ENCODE results near the gene SCT.

Gene SCT

GRCh38 chr11:615504-616319 lies 11.3 kb downstream of the SCT start, which contains the start of gene IRF7:
IRF7 (minus strand) TSS chr11:615950; CDS start chr11:615364, 586 bp downstream.
- no peak for TF ChIP-seq FOXP2 (optimal IDR thresholded peaks at IDR 0.05; ENCODE audit: control extremely low read depth, extremely low read length, insufficient read depth)
- peak; percentile 58; the same call in 1 of the 2 replicates for TF ChIP-seq POLR2AphosphoS5 (IDR thresholded peaks at IDR 0.05; ENCODE audit: borderline replicate concordance, low read depth, low read length)
- no peak for TF ChIP-seq EZH2 (IDR thresholded peaks at IDR 0.05)
- H3K27ac ChIP-seq: peak within 1 kb of the TSS; percentile 31; the same call in 1 of the 2 replicates
- peak within 1 kb of the TSS; percentile 65 for H3K9ac ChIP-seq (ENCODE audit: insufficient read length)

GRCh38 chr11:614623-615503 lies 12.1 kb downstream of the SCT start:
- no peak overlapping the region for H3K27ac ChIP-seq
- DNase-seq (ENCODE audit: low read depth, low spot score): no peak
- peak overlapping the region; percentile 65 for H3K9ac ChIP-seq (ENCODE audit: insufficient read length)
- no peaks in the 10 kb centered on the region for H3K9me3 ChIP-seq (ENCODE audit: low read depth, low read length)
- peaks cover 22% of the 10 kb centered on the region; the same call in 1 of the 2 replicates for H3K36me3 ChIP-seq (ENCODE audit: insufficient read depth, low read length)
- peak overlapping the region; percentile 79 for H3K4me3 ChIP-seq
- no peak for TF ChIP-seq FOXP2 (optimal IDR thresholded peaks at IDR 0.05; ENCODE audit: control extremely low read depth, extremely low read length, insufficient read depth)
- no peak for TF ChIP-seq EZH2 (IDR thresholded peaks at IDR 0.05)
- no peak for TF ChIP-seq POLR2AphosphoS5 (IDR thresholded peaks at IDR 0.05; ENCODE audit: borderline replicate concordance, low read depth, low read length)

More at GRCh38 chr11:615504-616319, 11.3 kb downstream of the SCT start, which contains the start of gene IRF7:
- DNase-seq (ENCODE audit: low read depth, low spot score): no peak
- Histone ChIP-seq H3K4me3 (peak within 1 kb of the TSS; percentile 79), H3K9me3 (ENCODE audit: low read depth, low read length) (no peaks in the 10 kb centered on the region), H3K36me3 (ENCODE audit: insufficient read depth, low read length) (peaks cover 16% of the 10 kb centered on the region; the same call in 1 of the 2 replicates)

- no peak overlapping the region for H3K27ac ChIP-seq
- peaks cover 28% of the 10 kb centered on the region; the same call in 1 of the 2 replicates for H3K36me3 ChIP-seq (ENCODE audit: insufficient read depth, low read length)
- H3K4me3 ChIP-seq: no peak overlapping the region
- H3K9ac ChIP-seq (ENCODE audit: insufficient read length): no peak overlapping the region
- no peaks in the 10 kb centered on the region for H3K9me3 ChIP-seq (ENCODE audit: low read depth, low read length)
- no peak for DNase-seq (ENCODE audit: low read depth, low spot score)
- TF ChIP-seq FOXP2 (optimal IDR thresholded peaks at IDR 0.05; ENCODE audit: control extremely low read depth, extremely low read length, insufficient read depth) (no peak), POLR2AphosphoS5 (IDR thresholded peaks at IDR 0.05; ENCODE audit: borderline replicate concordance, low read depth, low read length) (no peak), EZH2 (IDR thresholded peaks at IDR 0.05) (no peak)
These were observed 12.9 kb downstream of the SCT start for GRCh38 chr11:614021-614622.

- H3K36me3 ChIP-seq (ENCODE audit: insufficient read depth, low read length): peaks cover 35% of the 10 kb centered on the region; the same call in 1 of the 2 replicates
- no peak for TF ChIP-seq POLR2AphosphoS5 (IDR thresholded peaks at IDR 0.05; ENCODE audit: borderline replicate concordance, low read depth, low read length)
- TF ChIP-seq FOXP2 (optimal IDR thresholded peaks at IDR 0.05; ENCODE audit: control extremely low read depth, extremely low read length, insufficient read depth): no peak
- no peak for TF ChIP-seq EZH2 (IDR thresholded peaks at IDR 0.05)
- no peaks in the 10 kb centered on the region for H3K9me3 ChIP-seq (ENCODE audit: low read depth, low read length)
- DNase-seq (ENCODE audit: low read depth, low spot score): no peak
- no peak overlapping the region for H3K9ac ChIP-seq (ENCODE audit: insufficient read length)
- no peak overlapping the region for H3K4me3 ChIP-seq
- H3K27ac ChIP-seq: no peak overlapping the region
These were observed 13.5 kb downstream of the SCT start for GRCh38 chr11:613369-613968.

GRCh38 chr11:612961-613300 lies 14.1 kb downstream of the SCT start:
- no peak overlapping the region for H3K27ac ChIP-seq
- peaks cover 40% of the 10 kb centered on the region; the same call in 1 of the 2 replicates for H3K36me3 ChIP-seq (ENCODE audit: insufficient read depth, low read length)
- no peak for DNase-seq (ENCODE audit: low read depth, low spot score)
- TF ChIP-seq EZH2 (IDR thresholded peaks at IDR 0.05) (no peak), FOXP2 (optimal IDR thresholded peaks at IDR 0.05; ENCODE audit: control extremely low read depth, extremely low read length, insufficient read depth) (no peak), POLR2AphosphoS5 (IDR thresholded peaks at IDR 0.05; ENCODE audit: borderline replicate concordance, low read depth, low read length) (no peak)
- H3K9ac ChIP-seq (ENCODE audit: insufficient read length): no peak overlapping the region
- no peaks in the 10 kb centered on the region for H3K9me3 ChIP-seq (ENCODE audit: low read depth, low read length)
- no peak overlapping the region for H3K4me3 ChIP-seq

- no peak for TF ChIP-seq EZH2 (IDR thresholded peaks at IDR 0.05)
- TF ChIP-seq FOXP2 (optimal IDR thresholded peaks at IDR 0.05; ENCODE audit: control extremely low read depth, extremely low read length, insufficient read depth): no peak
- TF ChIP-seq POLR2AphosphoS5 (IDR thresholded peaks at IDR 0.05; ENCODE audit: borderline replicate concordance, low read depth, low read length): no peak
- H3K27ac ChIP-seq: no peak overlapping the region
- H3K4me3 ChIP-seq: no peak overlapping the region
- H3K9me3 ChIP-seq (ENCODE audit: low read depth, low read length): no peaks in the 10 kb centered on the region
- H3K36me3 ChIP-seq (ENCODE audit: insufficient read depth, low read length): peaks cover 45% of the 10 kb centered on the region; the same call in 1 of the 2 replicates
- no peak overlapping the region for H3K9ac ChIP-seq (ENCODE audit: insufficient read length)
- DNase-seq (ENCODE audit: low read depth, low spot score): no peak
These were observed 14.6 kb downstream of the SCT start for GRCh38 chr11:612201-612960.
